Measurements from ENCODE around the gene ZMIZ1.

DNA sequence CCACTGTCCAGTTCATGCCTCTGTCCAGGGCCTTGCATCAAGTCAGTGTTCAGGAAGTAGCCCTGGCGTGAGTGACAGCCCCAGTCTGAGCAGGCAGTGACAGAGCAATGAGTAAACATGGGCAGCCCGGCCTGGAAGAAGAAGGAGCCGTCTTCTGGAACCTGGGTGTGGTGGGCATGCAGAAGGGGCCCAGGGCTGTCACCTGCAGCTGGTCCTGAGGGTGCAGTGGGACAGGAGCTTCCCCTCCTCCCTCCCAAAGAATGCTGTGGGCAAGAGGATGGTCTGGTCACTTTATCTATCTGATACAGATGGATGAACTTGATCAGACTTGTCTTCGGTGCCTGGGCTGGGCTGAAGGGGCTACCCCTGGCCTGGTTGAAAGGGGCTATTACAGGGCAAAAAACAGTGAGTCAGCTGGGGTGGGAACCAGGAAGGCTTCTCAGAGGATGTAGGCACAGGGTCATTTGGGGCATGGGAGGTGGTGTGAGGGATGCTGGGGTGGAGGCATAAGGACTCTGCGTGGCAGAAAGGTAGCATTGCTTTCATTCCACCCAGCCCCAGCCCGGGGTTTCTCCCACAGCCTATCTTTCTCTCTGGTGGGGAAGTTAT lies 235.8 kb downstream of the ZMIZ1 start:
- no peak for TF ChIP-seq CTCF (IDR thresholded peaks at IDR 0.05)
- TF ChIP-seq POLR2AphosphoS5 (IDR thresholded peaks at IDR 0.05) = no peak
- TF ChIP-seq POLR2A (IDR thresholded peaks at IDR 0.05) = no peak
- TF ChIP-seq EP300 (IDR thresholded peaks at IDR 0.05) = no peak

All from suprapubic skin (tissue), 4 donors.